IMR-90 (cell line): ENCODE measurements around the gene PLA2G2A. TPM values are rescaled to one million over a fixed set of nuclear protein-coding genes. Genes with fewer than 3 reads are reported as not detected.

ENCODE experiments used
- ATAC-seq: fragments of 200-7000 bp; cut with Tn5 transposase; 2 replicates; pipeline ENCODE4 v1.9.1; 2020; ENCODE audit warnings: low read depth, mild to moderate bottlenecking, moderate library complexity
- BruUV-seq: library from RNA; stranded (reverse); fragments of 400-500 nt; replicated peaks from 2 replicates; lab custom pipeline; 2021; lab: Mats Ljungman, UMichigan
- CTCF ChIA-PET: fragments of 300-600 bp; formaldehyde crosslinking; extraction: SDS; loops from one replicate; lab custom pipeline; 2021; ENCODE audit warnings: antibody characterized with exemption; lab: Yijun Ruan, JAX
- POLR2A ChIA-PET: fragments of 300-600 bp; sonication (Branson Sonifier 250); formaldehyde crosslinking; loops from one replicate; lab custom pipeline; 2022; ENCODE audit warnings: antibody characterized with exemption; ENCODE audit not compliant: unreplicated experiment; lab: Charles Lee
- DNase-seq: peaks from one replicate; pipeline ENCODE4 v3.0.0; 2013
- H2AFZ ChIP-seq: replicated peaks from 2 replicates; pipeline ENCODE3; 2013; ENCODE audit warnings: low read length, mild to moderate bottlenecking; ENCODE audit not compliant: poor library complexity
- H2AK5ac ChIP-seq: 2 replicates; pipeline ENCODE4 v1.6.1; 2013; ENCODE audit warnings: low read depth, low read length, inconsistent platforms
- H2AK9ac ChIP-seq: replicated peaks from 2 replicates; pipeline ENCODE3; 2013; ENCODE audit warnings: mild to moderate bottlenecking, low read depth, low read length, moderate library complexity; ENCODE audit not compliant: poor library complexity
- H2BK120ac ChIP-seq: 2 replicates; pipeline ENCODE4 v1.6.1; 2013; ENCODE audit warnings: low read depth, low read length, inconsistent platforms
- H2BK15ac ChIP-seq: 3 replicates; pipeline ENCODE4 v1.6.1; 2013; ENCODE audit warnings: low read depth, low read length, inconsistent platforms
- H2BK20ac ChIP-seq: 2 replicates; pipeline ENCODE4 v1.6.1; 2013; ENCODE audit warnings: low read depth, mild to moderate bottlenecking, inconsistent platforms, low read length, moderate library complexity
- H2BK5ac ChIP-seq: 2 replicates; pipeline ENCODE4 v1.6.1; 2013; ENCODE audit warnings: mild to moderate bottlenecking, low read depth, low read length, inconsistent platforms; ENCODE audit not compliant: poor library complexity, severe bottlenecking
- H3K14ac ChIP-seq: replicated peaks from 2 replicates; pipeline ENCODE4 v1.6.1; 2013; ENCODE audit warnings: low read depth, low read length, inconsistent platforms
- H3K18ac ChIP-seq: 2 replicates; pipeline ENCODE4 v1.6.1; 2013; ENCODE audit warnings: low read depth, low read length, control low read depth
- H3K23ac ChIP-seq: 2 replicates; pipeline ENCODE4 v1.6.1; 2013; ENCODE audit warnings: low read depth, low read length, inconsistent platforms
- H3K27ac ChIP-seq: 2 replicates; pipeline ENCODE4 v1.5.1; 2013; ENCODE audit warnings: mild to moderate bottlenecking, control low read depth, low read length; ENCODE audit not compliant: insufficient read depth
- H3K27me3 ChIP-seq: 2 replicates; pipeline ENCODE4 v1.6.1; 2013; ENCODE audit warnings: low read length; ENCODE audit not compliant: control insufficient read depth, insufficient read depth
- H3K36me3 ChIP-seq: 2 replicates; pipeline ENCODE4 v1.6.1; 2013; ENCODE audit warnings: low read length, mixed read lengths; ENCODE audit not compliant: control insufficient read depth, insufficient read depth
- H3K4ac ChIP-seq: 2 replicates; pipeline ENCODE4 v1.6.1; 2013; ENCODE audit warnings: low read depth, low read length, inconsistent platforms
- H3K4me1 ChIP-seq: 2 replicates; pipeline ENCODE4 v1.6.1; 2013; ENCODE audit warnings: low read length, mixed read lengths; ENCODE audit not compliant: control insufficient read depth, insufficient read depth
- H3K4me2 ChIP-seq: 2 replicates; pipeline ENCODE4 v1.6.1; 2013; ENCODE audit warnings: low read depth, mild to moderate bottlenecking, control low read depth, low read length, moderate library complexity
- H3K4me3 ChIP-seq: 2 replicates; pipeline ENCODE4 v1.5.1; 2013; ENCODE audit warnings: low read depth, mild to moderate bottlenecking, control low read depth, low read length, moderate library complexity; ENCODE audit not compliant: insufficient read depth
- H3K56ac ChIP-seq: 2 replicates; pipeline ENCODE4 v1.6.1; 2013; ENCODE audit warnings: low read length, inconsistent platforms; ENCODE audit not compliant: insufficient read depth; ENCODE audit errors: extremely low read depth
- H3K79me1 ChIP-seq, 2 experiments: 2 replicates each; pipeline ENCODE4 v1.6.1; 2013; ENCODE audit warnings: low read length in 2 of 2, inconsistent platforms in 1 of 2, low read depth in 1 of 2
- H3K9ac ChIP-seq: 2 replicates; pipeline ENCODE4 v1.6.1; 2013; ENCODE audit warnings: low read depth, low read length, control low read depth
- H3K9me1 ChIP-seq: 2 replicates; pipeline ENCODE4 v1.6.1; 2013; ENCODE audit warnings: low read length, inconsistent platforms; ENCODE audit not compliant: insufficient read depth
- H3K9me3 ChIP-seq: 2 replicates; pipeline ENCODE4 v1.6.1; 2013; ENCODE audit warnings: low read length; ENCODE audit not compliant: control insufficient read depth, insufficient read depth
- H4K20me1 ChIP-seq: 2 replicates; pipeline ENCODE4 v1.6.1; 2013; ENCODE audit warnings: low read length, inconsistent platforms; ENCODE audit not compliant: insufficient read depth
- H4K5ac ChIP-seq: 2 replicates; pipeline ENCODE4 v1.6.1; 2013; ENCODE audit warnings: mild to moderate bottlenecking, low read depth, low read length, control low read depth
- H4K8ac ChIP-seq, 2 experiments: 2 replicates each; pipeline ENCODE4 v1.6.1; 2013; ENCODE audit warnings: low read depth in 2 of 2, low read length in 2 of 2, control low read depth in 1 of 2, inconsistent platforms in 1 of 2
- H4K91ac ChIP-seq: 2 replicates; pipeline ENCODE4 v1.6.1; 2013; ENCODE audit warnings: low read depth, low read length, inconsistent platforms; ENCODE audit not compliant: insufficient read depth
- BHLHE40 ChIP-seq: fragments of 150-350 bp; IDR thresholded peaks from 2 replicates; pipeline ENCODE4 v1.6.1; 2016; ENCODE audit warnings: mild to moderate bottlenecking, low read depth, low read length
- CEBPB ChIP-seq: IDR thresholded peaks from 2 replicates; pipeline ENCODE4 v1.6.1; 2012; ENCODE audit warnings: low read depth, low read length, improper control_type of control experiment
- CHD1 ChIP-seq: IDR thresholded peaks from 2 replicates; pipeline ENCODE4 v1.6.1; 2012; ENCODE audit warnings: low read depth, low read length, improper control_type of control experiment
- ELK1 ChIP-seq: fragments of 150-350 bp; IDR thresholded peaks from 2 replicates; pipeline ENCODE4 v1.6.1; 2016; ENCODE audit warnings: low read depth, mild to moderate bottlenecking, low read length, moderate library complexity, borderline replicate concordance
- MAFK ChIP-seq: IDR thresholded peaks from 2 replicates; pipeline ENCODE4 v1.6.1; 2012; ENCODE audit warnings: low read depth, low read length, improper control_type of control experiment
- RCOR1 ChIP-seq: IDR thresholded peaks from 2 replicates; pipeline ENCODE4 v1.6.1; 2012; ENCODE audit warnings: mild to moderate bottlenecking, low read length, improper control_type of control experiment; ENCODE audit not compliant: insufficient replicate concordance
- USF2 ChIP-seq: fragments of 150-350 bp; IDR thresholded peaks from 2 replicates; pipeline ENCODE4 v1.6.1; 2017; ENCODE audit warnings: mild to moderate bottlenecking, antibody characterized with exemption, low read length, low read depth
- WGBS, 2 experiments: methylation state at CpG; one replicate each; pipeline versions ENCODE4 v1.1.5 to v1.1.7; 2013; ENCODE audit warnings: missing lambda C conversion rate in 2 of 2; ENCODE audit not compliant: insufficient read length in 1 of 2; ENCODE audit errors: extremely low coverage in 2 of 2; 5-methylcytosine and 5-hydroxymethylcytosine counted together
- dilution Hi-C: fragments of 300-500 bp; cut with HindIII; formaldehyde crosslinking; loops from one replicate; pipeline ENCODE4 v1.14.3; 2018; ENCODE audit warnings: low sequenced_read_pairs; ENCODE audit not compliant: unreplicated experiment
- in situ Hi-C: fragments of 300-500 bp; cut with MboI; formaldehyde crosslinking; loops from 3 replicates; pipeline ENCODE4 v1.14.3; 2019; ENCODE audit warnings: low sequenced_read_pairs, inconsistent platforms, mixed read lengths
- intact Hi-C: fragments of 100-400 bp; cut with micrococcal nuclease; formaldehyde crosslinking; loops from 2 replicates; pipeline ENCODE4 v1.10.0; 2022
- polyA plus RNA-seq, 3 experiments: library from polyadenylated mRNA; depleted of rRNA; stranded (reverse); fragments of >200 nt; gene quantifications; 2 replicates each; pipeline ENCODE4 v1.2.3, GENCODE V29; 2012; ENCODE audit warnings: low replicate concordance in 1 of 3
- total RNA-seq: library from RNA; depleted of rRNA; stranded (reverse); fragments of >200 nt; gene quantifications from 2 replicates; pipeline ENCODE4 v1.2.3, GENCODE V29; 2012

Gene PLA2G2A
- total and polyA plus RNA-seq, 2 of the 4 experiments (the other 2 are of a cell fraction): not detected

- intact Hi-C loops: no loop called here
- no peaks in the 10 kb centered on the region for H3K9me1 ChIP-seq
- H3K27ac ChIP-seq: no peak overlapping the region
- peaks cover 37% of the 10 kb centered on the region for H3K27me3 ChIP-seq
- no TSS peak for BruUV-seq
- H2AK5ac ChIP-seq: no peak overlapping the region
- H3K4me2 ChIP-seq: no peak overlapping the region
- ChIA-PET CTCF (no interaction called here), POLR2A (no interaction called here)
- no peak overlapping the region for H3K23ac ChIP-seq
- H3K4me3 ChIP-seq: no peak overlapping the region
- ATAC-seq (no peak), DNase-seq (no peak)
- H3K9ac ChIP-seq: no peak overlapping the region
- H3K4ac ChIP-seq: no peak overlapping the region
- no peak overlapping the region for H2BK120ac ChIP-seq
- dilution Hi-C loops: no loop called here
- WGBS, 2 experiments: no CpG with 5 or more reads among the region's 3 CpGs
- H2BK20ac ChIP-seq: no peak overlapping the region
- no peaks in the 10 kb centered on the region for H3K4me1 ChIP-seq
- H2BK5ac ChIP-seq: no peak overlapping the region
- no peaks in the 10 kb centered on the region for H4K20me1 ChIP-seq
- no peaks in the 10 kb centered on the region for H3K79me1 ChIP-seq
- H3K18ac ChIP-seq: no peak overlapping the region
- no peak overlapping the region for H2AK9ac ChIP-seq
- no peak overlapping the region for H4K91ac ChIP-seq
- in situ Hi-C loops: no loop called here
- no peak overlapping the region for H2AFZ ChIP-seq
- H4K5ac ChIP-seq: no peak overlapping the region
- no peak overlapping the region for H2BK15ac ChIP-seq
- TF ChIP-seq MAFK (no peak), CEBPB (no peak), CHD1 (no peak), BHLHE40 (no peak), ELK1 (no peak), RCOR1 (no peak), USF2 (no peak)
- no peaks in the 10 kb centered on the region for H3K9me3 ChIP-seq
- H3K36me3 ChIP-seq: no peaks in the 10 kb centered on the region
- no peak overlapping the region for H3K56ac ChIP-seq
- no peak overlapping the region for H3K14ac ChIP-seq
- no peak overlapping the region for H4K8ac ChIP-seq
Observed at GRCh38 chr1:19980314-19980713, 896 bp upstream of the PLA2G2A start.
